Putamen (tissue), 1 donor: Measurements from ENCODE around the gene CTSW.

Experiments used
- DNase-seq: peaks from one replicate; pipeline ENCODE4 v3.0.0-alpha.2; 2016; ENCODE audit warnings: low spot score

The CTSW gene

DNA sequence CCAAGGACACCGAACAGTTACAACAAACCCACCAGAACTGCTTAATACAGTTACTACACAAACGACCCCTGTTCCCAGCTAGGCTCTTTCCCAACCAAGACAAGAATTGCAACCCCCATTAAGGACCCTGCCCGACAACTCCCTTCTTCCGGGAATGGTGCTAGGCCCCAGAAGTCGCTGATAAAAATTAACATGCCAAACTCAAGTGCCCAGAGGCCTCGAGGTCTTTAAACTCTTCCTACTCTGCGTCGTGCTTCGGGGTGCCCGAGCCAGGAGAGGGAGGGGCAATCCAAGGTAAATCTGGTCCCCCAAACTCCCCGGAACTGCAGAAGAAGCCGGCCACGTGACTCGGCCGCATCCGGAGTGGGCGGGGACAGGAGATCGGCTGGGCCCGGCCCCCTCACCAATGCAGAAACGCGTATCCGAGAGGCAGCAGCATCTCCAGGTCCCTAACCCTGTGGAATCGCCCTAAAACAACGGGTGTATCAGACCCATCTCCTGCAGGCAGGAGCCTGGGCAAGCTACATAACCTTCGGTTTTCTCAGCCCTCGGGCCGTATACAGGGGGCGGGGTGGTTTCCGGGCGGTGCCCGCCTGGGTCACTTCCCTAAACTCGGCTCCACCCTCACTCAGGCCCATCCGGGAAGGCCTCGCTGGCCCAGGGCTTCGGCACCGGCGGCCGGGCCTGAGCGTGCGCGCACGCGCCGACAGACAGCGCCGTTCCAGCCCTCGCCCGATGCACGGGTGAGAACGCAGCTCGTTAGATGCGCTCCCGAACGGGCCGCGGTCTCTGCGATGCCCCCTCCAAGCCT, 22.7 kb upstream of the CTSW start:
- DNase-seq = peak; percentile 83

DNA sequence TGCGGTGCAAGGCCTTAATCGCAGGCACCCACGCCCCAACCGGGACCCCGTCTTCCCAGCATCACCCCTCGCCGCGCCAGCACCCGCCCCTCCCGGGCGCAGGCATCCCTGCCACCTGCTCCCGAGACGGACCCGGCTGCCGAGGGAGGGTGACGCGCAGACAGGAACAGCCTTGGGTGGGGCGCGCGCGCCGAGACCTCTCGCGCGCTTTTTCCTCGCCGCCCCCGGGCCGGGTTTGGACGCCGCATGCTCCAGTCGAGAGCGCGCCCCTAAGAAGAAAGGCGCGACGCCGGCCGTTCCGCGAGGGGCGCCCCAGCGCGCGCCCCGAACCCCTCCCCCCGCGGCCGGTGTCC, 22.2 kb upstream of the CTSW start:
- DNase-seq = peak; percentile 64

DNA sequence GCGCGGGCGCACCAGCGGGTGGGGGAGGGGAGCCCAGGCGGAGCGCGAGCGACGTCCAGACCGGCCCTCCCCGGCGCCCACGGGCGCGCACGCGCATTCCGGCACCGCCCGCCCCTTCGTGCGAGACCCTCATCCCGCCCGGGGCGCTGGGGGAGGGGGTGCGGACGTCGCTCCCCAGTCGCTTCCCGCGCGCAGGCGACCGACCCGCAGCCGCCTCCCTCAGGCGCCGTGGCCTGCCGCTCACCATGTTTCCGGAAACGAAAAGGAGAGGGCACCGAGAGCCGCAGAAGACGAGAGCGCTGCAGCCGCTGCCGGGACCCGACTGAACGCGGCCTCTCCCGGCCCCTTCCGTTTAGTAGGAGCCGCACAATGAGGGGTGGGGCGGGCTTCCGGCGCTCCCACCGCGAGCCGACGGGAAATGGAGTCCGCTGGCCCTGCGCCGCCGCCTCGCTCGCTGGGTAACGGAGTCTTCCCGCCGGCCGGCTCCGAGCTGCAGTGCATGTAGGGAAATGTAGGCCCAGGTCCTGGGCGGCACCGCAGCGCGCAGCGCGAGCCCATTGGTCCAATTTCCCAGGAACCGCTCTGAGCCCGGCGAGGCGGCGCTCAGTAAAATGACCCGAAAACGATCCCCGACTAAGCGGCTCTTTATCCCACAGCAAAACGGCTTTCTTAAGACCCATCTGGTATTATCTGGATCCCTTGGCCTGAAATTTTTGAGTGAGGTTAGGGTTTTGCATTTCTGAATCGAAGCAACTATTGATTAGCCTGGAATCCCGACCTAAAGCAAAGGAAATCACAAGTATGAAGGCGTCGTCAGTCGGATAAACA, 21.6 kb upstream of the CTSW start, which contains the start of gene CFL1:
Gene CFL1, minus strand, starts transcription at position 328 of the 828 bp plus-strand sequence. Its CDS starts 81 bp downstream, at position 247.
- DNase-seq = peak; percentile 97

DNA sequence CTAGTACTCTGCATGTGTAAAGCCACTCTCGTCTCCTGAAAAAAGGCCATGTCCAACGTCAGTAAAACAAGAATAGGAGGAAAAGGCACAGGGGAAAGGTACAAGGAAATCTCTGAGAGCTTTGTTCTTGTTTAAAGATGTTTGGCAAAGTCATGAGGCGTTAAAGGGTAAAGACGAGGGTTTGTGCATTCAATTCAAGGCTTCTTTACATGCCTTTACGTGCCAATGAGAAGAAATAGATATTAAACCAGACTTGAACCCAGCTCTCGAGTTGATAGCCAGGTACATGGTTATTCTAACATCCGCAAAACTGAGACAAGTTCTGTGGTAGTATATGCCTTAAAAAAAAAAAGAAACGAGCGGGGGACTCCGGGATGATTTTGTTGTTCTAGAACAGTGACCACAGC, 21.0 kb upstream of the CTSW start:
- DNase-seq = no peak

DNA sequence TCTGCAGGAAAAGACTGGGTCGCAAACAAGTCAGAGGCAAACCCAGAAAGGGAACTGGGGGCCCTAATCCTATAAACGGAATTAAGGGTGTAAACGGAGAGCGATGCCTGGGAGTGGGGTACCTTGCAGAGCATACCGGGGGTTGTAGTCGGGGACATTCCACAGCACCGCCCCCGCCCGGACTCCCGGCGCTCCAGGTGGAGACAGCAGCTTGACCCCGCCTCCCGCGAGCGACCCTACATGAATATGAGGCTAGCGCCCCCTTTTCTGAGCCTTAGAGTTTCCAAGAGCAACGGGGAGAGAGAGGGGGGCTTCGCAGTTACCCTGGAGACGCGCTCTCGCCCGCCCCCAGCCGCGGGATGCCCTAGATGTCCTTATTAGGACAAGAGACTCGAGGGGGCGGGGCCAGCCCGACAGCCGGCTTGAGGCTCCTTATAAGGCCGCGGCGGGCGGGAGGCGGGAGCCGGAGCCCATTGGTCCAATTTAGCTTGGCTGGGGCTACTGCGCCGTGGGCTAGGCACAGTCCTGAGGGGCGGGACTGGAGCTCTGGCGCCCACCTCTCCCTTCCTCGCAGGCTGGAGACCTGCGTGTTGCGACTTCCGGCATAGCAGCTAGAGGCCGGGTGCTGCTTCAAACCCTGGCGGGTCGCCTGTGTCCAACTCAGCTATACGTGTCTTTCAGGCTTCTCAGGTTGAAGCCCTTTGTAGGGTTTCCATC, 20.4 kb upstream of the CTSW start:
- DNase-seq = peak; percentile 96

DNA sequence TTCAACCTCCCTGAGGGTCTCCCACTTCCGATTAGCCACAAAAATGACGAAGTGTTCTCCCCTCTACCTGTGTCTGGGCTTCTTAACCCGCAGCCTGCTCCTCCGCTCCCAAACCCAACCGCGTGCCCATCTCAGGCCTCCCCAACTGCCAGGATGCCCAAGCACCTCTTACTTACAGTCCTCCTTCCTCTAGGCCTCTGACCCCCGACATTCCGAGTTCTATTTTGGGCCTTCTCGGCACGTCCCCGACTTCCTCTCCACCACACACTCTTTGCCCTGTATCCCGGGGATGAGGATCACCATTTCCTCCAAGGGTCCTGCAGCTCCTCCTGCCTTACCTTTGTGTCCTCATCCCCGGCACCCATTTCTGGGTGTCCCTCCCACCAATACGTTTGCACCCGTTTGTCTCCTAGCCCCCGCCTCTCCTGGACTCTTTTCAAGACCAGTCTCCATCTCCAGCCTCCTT, 19.8 kb upstream of the CTSW start:
- no peak for DNase-seq

DNA sequence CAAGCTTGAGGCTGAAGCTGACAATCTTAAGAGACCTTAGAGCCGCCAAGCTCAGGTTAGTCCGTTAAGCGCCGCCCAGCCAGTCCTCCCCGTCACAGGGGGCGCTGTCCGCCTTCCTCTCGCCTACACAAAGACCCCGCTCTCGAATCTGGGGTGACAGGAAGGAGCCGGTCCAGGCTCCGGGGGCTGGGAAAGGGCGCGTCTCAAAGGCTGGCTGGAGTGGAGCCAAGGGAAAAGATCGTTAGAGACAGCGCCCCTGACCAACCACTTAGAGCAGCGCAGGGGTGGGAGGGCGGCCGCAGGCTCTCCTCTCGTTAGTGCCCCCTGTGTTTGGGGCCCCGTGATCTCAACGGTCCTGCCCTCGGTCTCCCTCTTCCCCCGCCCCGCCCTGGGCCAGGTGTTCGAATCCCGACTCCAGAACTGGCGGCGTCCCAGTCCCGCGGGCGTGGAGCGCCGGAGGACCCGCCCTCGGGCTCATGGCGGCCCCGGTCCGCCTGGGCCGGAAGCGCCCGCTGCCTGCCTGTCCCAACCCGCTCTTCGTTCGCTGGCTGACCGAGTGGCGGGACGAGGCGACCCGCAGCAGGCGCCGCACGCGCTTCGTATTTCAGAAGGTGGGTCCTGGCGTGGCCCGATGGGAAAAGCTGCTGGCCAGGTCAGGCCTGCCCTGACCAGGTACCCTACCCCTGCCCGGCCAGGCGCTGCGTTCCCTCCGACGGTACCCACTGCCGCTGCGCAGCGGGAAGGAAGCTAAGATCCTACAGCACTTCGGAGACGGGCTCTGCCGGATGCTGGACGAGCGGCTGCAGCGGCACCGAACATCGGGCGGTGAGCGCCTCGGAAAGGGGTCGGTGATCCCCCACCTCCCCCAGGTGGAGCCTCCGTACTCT, 19.1 kb upstream of the CTSW start, which contains the start of gene MUS81:
Gene MUS81, plus strand, starts transcription at position 156 of the 887 bp plus-strand sequence. Its CDS starts 321 bp downstream, at position 477.
- peak; percentile 92 for DNase-seq

DNA sequence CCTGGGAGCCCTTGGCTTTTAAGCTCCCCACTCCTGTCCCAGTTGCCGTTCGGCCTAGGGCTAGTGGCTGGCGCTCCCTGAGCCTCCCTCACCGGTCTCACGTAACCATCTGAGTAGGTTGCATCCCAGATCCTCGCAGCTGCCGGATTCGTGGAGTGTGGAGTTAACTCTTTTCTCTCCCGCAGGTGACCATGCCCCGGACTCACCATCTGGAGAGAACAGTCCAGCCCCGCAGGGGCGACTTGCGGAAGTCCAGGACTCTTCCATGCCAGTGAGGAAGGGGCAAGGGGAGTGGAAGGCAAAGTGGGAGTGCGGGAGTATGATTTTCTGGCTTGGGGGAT, 18.5 kb upstream of the CTSW start:
- no peak for DNase-seq

DNA sequence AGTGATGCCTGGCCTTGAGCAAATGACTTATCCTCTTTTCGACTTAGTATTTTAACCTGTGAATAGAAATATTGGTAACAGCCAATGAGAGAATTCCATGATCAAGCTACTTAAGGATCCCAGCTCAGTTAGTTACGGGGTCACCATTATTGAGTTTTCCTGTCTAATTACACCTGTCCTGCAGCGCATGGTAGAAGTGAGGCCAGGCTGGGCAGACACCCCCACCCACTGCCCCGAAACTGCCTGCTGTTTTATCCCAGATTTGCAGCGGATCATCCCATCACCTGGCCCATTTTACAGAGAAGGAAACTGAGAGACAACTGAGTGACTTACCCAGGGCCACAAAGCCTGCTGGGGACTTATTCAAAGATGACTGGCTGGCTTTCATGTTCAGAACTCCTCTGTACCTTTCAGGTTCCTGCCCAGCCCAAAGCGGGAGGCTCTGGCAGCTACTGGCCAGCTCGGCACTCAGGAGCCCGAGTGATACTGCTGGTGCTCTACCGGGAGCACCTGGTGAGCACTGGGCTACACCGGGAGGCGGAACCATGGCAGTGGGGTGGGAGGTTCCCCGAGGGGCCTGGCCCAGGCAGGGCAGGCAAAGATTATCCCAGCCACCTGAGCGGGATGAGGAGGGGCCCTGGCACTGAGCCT, 18.0 kb upstream of the CTSW start:
- DNase-seq = no peak

DNA sequence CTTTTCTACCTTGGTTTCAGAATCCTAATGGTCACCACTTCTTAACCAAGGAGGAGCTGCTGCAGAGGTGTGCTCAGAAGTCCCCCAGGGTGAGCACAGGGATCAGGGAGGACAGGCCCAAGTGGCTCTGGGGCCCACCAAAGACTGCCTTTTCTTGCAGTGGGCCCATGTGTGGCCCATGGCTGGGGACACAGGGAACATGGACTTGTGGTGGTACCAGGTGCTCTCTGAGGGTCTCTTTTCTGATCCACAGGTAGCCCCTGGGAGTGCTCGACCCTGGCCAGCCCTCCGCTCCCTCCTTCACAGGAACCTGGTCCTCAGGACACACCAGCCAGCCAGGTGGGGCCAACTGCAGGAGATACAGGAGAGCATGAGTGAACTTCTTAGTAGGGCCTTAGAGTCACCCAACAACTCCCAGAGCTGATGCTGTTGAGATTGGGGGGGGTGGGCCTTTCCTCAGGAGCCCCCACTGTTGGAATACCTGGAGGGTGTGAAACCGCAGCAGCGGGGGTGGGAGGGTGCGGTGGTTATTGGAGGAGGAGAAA, 17.4 kb upstream of the CTSW start:
- DNase-seq = no peak

DNA sequence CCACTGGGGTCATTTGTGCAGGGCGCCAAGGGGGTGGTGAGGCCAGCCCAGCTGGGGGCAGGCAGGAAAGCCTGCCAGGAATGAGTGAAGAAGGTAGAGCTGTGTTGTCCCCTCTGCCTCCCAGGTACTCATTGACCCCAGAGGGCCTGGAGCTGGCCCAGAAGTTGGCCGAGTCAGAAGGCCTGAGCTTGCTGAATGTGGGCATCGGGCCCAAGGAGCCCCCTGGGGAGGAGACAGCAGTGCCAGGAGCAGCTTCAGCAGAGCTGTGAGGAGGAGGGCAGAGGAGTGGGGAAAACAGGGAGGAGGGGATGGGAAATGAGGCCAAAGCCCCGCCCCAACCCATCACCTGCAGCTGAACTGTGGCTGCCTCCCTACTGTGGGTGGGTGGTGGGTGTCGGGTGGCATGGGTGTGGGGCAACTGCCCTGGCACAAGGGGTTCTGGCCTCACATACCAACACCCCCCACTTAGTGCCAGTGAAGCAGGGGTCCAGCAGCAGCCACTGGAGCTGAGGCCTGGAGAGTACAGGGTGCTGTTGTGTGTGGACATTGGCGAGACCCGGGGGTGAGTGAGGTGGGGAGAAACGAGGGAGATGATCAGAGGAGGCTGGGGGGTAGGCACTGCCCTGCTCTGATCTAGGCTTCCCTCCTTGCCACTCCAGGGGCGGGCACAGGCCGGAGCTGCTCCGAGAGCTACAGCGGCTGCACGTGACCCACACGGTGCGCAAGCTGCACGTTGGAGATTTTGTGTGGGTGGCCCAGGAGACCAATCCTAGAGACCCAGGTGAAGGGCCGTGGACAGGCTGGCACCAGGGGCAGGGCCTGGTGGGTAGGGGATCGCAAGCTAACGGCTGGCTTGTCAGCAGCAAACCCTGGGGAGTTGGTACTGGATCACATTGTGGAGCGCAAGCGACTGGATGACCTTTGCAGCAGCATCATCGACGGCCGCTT, 16.4 kb upstream of the CTSW start:
- no peak for DNase-seq

DNA sequence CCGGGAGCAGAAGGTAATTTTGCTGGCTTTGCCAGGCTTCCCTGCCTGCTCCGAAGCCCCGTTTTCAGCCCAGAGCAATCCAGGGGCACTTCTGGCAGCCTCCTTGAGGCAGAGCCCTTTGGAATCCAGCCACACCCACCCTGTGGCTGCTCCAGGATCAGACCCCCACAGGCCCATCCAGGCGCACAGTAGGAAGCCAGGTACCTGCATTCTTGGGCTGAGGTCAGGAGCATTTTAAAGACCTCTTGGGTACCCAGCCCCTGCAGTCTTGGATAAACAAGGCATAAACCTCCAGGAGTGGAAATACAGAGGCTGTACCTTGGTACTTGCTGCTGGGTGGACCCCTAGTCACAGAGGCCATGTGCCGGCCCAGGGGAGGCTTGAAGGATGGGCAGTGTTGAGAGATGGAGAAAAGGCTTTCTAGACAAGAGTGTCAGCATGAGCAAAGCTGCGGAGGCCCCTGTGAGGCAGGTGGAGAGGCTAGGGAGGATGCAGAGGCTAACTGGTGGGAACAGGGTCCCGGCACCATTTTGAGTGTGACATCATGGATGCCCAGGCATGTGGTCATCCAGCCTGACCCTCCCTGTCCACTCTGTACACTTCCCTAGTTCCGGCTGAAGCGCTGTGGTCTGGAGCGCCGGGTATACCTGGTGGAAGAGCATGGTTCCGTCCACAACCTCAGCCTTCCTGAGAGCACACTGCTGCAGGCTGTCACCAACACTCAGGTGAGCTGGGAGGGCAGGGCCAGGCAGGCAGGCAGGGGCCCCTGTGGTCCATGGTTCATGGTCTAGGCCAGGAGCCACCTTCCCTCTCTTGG, 15.5 kb upstream of the CTSW start:
- no peak for DNase-seq

DNA sequence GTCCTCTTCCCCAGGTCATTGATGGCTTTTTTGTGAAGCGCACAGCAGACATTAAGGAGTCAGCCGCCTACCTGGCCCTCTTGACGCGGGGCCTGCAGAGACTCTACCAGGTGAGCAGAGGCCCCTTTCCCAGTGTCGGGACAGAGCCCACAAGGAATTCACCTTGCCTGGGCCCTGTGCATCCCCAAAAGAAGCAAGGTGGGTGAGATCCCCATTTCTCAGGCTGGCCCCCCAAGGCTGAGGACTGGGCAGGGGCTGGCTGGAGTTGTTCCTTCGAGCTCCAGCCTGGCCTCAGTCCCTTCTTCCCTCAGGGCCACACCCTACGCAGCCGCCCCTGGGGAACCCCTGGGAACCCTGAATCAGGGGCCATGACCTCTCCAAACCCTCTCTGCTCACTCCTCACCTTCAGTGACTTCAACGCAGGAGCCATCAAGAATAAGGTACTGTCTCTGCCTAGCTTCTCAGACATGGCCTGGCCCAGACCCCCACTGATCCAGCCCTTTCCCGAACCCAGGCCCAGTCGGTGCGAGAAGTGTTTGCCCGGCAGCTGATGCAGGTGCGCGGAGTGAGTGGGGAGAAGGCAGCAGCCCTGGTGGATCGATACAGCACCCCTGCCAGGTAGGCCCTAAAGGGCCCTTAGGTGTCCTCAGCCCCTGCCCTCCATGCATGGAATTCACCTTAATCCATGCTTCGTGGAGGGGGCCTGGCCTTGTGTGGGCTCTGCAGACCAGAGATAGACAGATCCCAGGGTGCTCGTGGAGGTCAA, 14.7 kb upstream of the CTSW start:
- no peak for DNase-seq

DNA sequence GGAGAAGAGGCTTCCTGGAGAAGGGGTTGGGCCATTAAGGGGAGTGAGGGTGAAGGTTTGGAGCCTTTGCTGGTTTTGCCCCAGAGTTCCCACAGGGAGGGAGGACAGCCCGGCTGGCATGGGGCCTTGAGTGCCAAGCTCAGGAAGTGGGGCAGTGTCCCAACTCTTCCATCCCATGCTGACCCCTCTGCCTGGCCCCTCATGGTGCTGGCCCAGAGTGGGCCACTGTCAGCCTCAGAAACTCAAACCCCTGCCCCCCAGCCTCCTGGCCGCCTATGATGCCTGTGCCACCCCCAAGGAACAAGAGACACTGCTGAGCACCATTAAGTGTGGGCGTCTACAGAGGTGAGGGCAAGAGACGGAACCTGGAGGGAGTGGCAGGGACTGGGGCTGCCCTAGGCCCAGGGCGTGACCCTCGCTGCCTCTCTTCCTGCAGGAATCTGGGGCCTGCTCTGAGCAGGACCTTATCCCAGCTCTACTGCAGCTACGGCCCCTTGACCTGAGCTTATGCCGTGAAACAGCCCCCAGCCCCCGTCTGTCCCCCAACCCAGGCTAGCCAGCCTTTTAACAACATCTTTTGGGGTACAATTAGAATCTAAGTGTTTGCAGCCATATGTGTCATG, 14.0 kb upstream of the CTSW start:
- DNase-seq = no peak

DNA sequence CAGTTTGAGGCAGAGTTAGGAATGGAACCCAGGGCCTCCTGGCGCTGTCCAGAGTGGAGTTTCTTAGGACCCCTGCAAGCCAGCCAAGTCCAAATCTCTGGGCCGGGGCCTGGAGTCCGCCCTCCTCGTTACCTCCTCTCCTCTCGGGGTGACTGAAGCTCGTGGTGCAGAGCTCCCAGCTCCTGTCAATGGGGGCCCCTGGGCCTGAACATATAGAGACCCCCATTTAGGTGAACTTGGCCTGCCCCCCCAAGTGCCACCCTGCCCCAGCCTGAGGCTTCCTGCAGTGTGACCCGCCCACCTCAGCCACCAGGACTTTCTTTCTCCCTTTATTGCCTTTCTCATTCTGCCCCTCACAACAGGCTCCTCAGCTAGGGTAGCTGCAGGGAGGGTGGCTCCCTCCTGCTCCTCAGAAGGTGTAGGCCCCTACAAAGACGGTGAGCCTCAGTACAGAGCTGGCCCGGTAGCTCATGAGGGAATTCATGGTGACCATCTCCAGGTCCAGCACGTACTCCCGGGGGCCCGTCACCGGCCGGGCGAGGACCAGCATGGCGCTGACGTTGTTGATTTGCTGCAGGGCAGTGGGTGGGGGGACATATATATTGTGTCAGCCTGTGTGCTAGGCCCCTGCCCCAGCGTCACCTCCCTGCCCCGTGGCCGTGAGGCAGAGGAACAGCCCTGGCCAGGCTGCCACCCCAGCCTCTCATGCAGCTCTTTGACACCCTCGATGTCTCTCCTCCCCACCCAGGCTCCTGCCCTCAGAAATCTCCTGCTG, 12.9 kb upstream of the CTSW start:
- no peak for DNase-seq

DNA sequence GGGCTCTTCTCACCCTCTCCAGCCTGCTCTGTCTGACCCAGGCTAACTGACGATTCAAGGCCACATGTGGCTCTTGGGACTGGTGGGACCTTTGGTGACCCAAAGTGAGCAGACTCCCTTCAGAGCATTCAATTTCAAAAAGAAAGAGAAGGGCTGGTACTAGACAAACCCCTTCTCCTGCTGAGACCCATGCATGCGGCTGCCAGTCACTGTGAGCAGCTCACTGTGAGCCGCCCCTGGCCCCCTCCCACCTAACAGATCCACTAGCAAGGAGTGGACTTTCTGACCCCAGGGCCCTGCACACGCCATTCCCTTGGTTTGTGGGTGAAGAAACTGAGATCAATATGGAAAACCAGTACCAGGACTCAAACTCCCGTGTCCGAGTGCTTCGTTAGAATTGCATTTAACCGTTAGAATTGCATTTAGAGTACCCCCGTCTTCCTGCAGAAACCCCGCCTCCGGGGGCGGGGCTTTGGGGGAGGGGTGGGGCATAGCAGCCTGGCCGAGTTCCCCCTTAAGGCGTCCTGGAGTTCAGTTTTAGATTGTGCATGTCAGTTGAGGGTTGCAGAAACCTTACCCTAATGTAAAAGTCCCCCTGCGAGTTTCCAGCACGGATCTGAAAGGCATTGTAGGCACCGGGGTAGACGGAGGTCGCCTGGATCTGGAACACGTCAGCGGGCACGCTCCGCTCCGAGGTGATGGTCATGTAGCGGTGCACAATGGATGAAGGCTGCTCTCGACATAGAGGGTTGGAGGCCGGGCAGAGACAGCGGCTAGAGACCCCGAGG, 12.2 kb upstream of the CTSW start:
- no peak for DNase-seq
